Liver (tissue), 9 donors: Measurements from ENCODE around the gene EYA4. TPM values are rescaled to one million over a fixed set of nuclear protein-coding genes. Genes with fewer than 3 reads are reported as not detected.

Experiments used
- DNase-seq: peaks from one replicate; pipeline ENCODE4 v3.0.0-alpha.2; 2017; ENCODE audit warnings: low spot score
- H3K27ac ChIP-seq, 2 donors: one replicate each; pipeline ENCODE4 v1.7.0; 2013; ENCODE audit warnings: inconsistent platforms in 2 of 2, low read length in 2 of 2, control low read depth in 1 of 2, low read depth in 1 of 2, mild to moderate bottlenecking in 1 of 2
- H3K27me3 ChIP-seq, 4 donors: one replicate each; pipeline versions ENCODE4 v1.6.1 to v1.7.0; 2013; ENCODE audit warnings: low read length in 3 of 4, inconsistent platforms in 1 of 4, mild to moderate bottlenecking in 1 of 4, moderate library complexity in 1 of 4; ENCODE audit not compliant: control insufficient read depth in 4 of 4, insufficient read depth in 4 of 4
- H3K36me3 ChIP-seq, 4 donors: one replicate each; pipeline versions ENCODE4 v1.6.1 to v1.7.0; 2013; ENCODE audit warnings: low read length in 3 of 4, mild to moderate bottlenecking in 3 of 4, low read depth in 1 of 4, moderate library complexity in 1 of 4; ENCODE audit not compliant: control insufficient read depth in 4 of 4, insufficient read depth in 3 of 4
- H3K4me1 ChIP-seq, 4 donors: one replicate each; pipeline versions ENCODE4 v1.6.1 to v1.7.0; 2013; ENCODE audit warnings: low read length in 3 of 4, mild to moderate bottlenecking in 3 of 4, moderate library complexity in 1 of 4; ENCODE audit not compliant: control insufficient read depth in 4 of 4, insufficient read depth in 4 of 4
- H3K4me3 ChIP-seq, 3 donors: one replicate each; pipeline versions ENCODE4 v1.6.1 to v1.7.0; 2013; ENCODE audit warnings: low read length in 3 of 3, control low read depth in 1 of 3, low read depth in 1 of 3, mild to moderate bottlenecking in 1 of 3
- H3K9ac ChIP-seq, 2 donors: one replicate each; pipeline ENCODE4 v1.7.0; 2013; ENCODE audit warnings: low read length in 2 of 2, mild to moderate bottlenecking in 2 of 2, moderate library complexity in 2 of 2, control low read depth in 1 of 2, low read depth in 1 of 2
- H3K9me3 ChIP-seq, 4 donors: one replicate each; pipeline versions ENCODE4 v1.6.1 to v1.7.0; 2013; ENCODE audit warnings: low read length in 3 of 4; ENCODE audit not compliant: control insufficient read depth in 4 of 4
- ATF3 ChIP-seq: IDR thresholded peaks from 2 replicates; pipeline ENCODE4 v1.6.1; 2016; ENCODE audit warnings: antibody characterized with exemption
- CTCF ChIP-seq: fragments of 150-350 bp; IDR thresholded peaks from 2 replicates; pipeline ENCODE4 v1.5.1; 2017; ENCODE audit warnings: improper control_type of control experiment, low read depth, low read length; ENCODE audit not compliant: missing input control
- EGR1 ChIP-seq, 2 donors: IDR thresholded peaks; 2 replicates each; pipeline ENCODE4 v1.6.1; 2016 to 2018; ENCODE audit warnings: antibody characterized with exemption in 2 of 2, low read depth in 2 of 2
- FOXA1 ChIP-seq: IDR thresholded peaks from 2 replicates; pipeline ENCODE4 v1.6.1; 2016; ENCODE audit warnings: antibody characterized with exemption
- GABPA ChIP-seq, 2 donors: IDR thresholded peaks in 1 of 2; conservative IDR thresholded peaks in 1 of 2; 2 replicates each; pipeline ENCODE4 v1.6.1; 2016; ENCODE audit warnings: antibody characterized with exemption in 2 of 2, mild to moderate bottlenecking in 1 of 2, moderate library complexity in 1 of 2
- HNF4A ChIP-seq, 2 donors: conservative IDR thresholded peaks; 2 replicates each; pipeline ENCODE4 v1.6.1; 2016; ENCODE audit warnings: antibody characterized with exemption in 2 of 2, mild to moderate bottlenecking in 2 of 2
- HNF4G ChIP-seq: IDR thresholded peaks from 2 replicates; pipeline ENCODE4 v1.6.1; 2016; ENCODE audit warnings: antibody characterized with exemption
- JUND ChIP-seq, 2 donors: IDR thresholded peaks; 2 replicates each; pipeline ENCODE4 v1.6.1; 2016; ENCODE audit warnings: antibody characterized with exemption in 2 of 2
- MAX ChIP-seq: IDR thresholded peaks from 2 replicates; pipeline ENCODE4 v1.6.1; 2016; ENCODE audit warnings: antibody characterized with exemption
- NR2F2 ChIP-seq: IDR thresholded peaks from 2 replicates; pipeline ENCODE4 v1.6.1; 2016; ENCODE audit warnings: antibody characterized with exemption
- REST ChIP-seq: IDR thresholded peaks from 2 replicates; pipeline ENCODE4 v1.6.1; 2016; ENCODE audit warnings: antibody characterized with exemption, mild to moderate bottlenecking
- RXRA ChIP-seq, 2 donors: IDR thresholded peaks; 2 replicates each; pipeline ENCODE4 v1.6.1; 2017 to 2018; ENCODE audit warnings: antibody characterized with exemption in 2 of 2, mild to moderate bottlenecking in 1 of 2
- SP1 ChIP-seq: IDR thresholded peaks from 2 replicates; pipeline ENCODE4 v1.6.1; 2018; ENCODE audit warnings: antibody characterized with exemption, mild to moderate bottlenecking
- TAF1 ChIP-seq: conservative IDR thresholded peaks from 2 replicates; pipeline ENCODE4 v1.6.1; 2016; ENCODE audit warnings: antibody characterized with exemption, mild to moderate bottlenecking
- YY1 ChIP-seq: IDR thresholded peaks from 2 replicates; pipeline ENCODE4 v1.6.1; 2016; ENCODE audit warnings: antibody characterized with exemption, mild to moderate bottlenecking
- ZBTB33 ChIP-seq: IDR thresholded peaks from 2 replicates; pipeline ENCODE4 v1.6.1; 2016; ENCODE audit warnings: antibody characterized with exemption
- WGBS: extraction: QIAGEN DNeasy Blood & Tissue Kit; methylation state at CpG from one replicate; pipeline ENCODE4 v1.1.7; 2013; 5-methylcytosine and 5-hydroxymethylcytosine counted together
- polyA plus RNA-seq, 2 donors: library from polyadenylated mRNA; stranded (reverse) in 1 of 2; unstranded in 1 of 2; fragments of 200-250 nt in 1 of 2; fragments of >200 nt in 1 of 2; fragmentation: Nextera tagmentation in 1 of 2; extraction: Ambion mirVana in 1 of 2; gene quantifications; one replicate each; pipeline versions ENCODE4 v1.2.1 to v1.2.3, GENCODE V29; 2013 to 2015
- total RNA-seq, 2 donors: library from RNA; depleted of rRNA; stranded (reverse); fragments of >200 nt; gene quantifications; one replicate each; pipeline ENCODE4 v1.2.3, GENCODE V29; 2014
- donor health status: healthy.
- donor health status: healthy.
- donor health status: healthy.
- donor health status: healthy.
- donor health status: healthy.

The EYA4 gene
- total and polyA plus RNA-seq, 4 donors = 0.05 to 0.50 TPM; not detected in 2

- 70% methylated on average over 2 of the region's 2 CpGs for WGBS
- no peaks in the 10 kb centered on the region for H3K36me3 ChIP-seq
Observed at GRCh38 chr6:133399426-133399825, 158.3 kb downstream of the EYA4 start.

GRCh38 chr6:133404151-133404550, 163.0 kb downstream of the EYA4 start:
- no peak overlapping the region for H3K4me3 ChIP-seq
- DNase-seq = no peak
- no peaks in the 10 kb centered on the region for H3K27me3 ChIP-seq
- 64% methylated on average over 2 of the region's 2 CpGs for WGBS
- no peaks in the 10 kb centered on the region for H3K4me1 ChIP-seq
- H3K9me3 ChIP-seq = no peaks in the 10 kb centered on the region
- no peak overlapping the region for H3K9ac ChIP-seq
- H3K36me3 ChIP-seq = no peaks in the 10 kb centered on the region
- no peak for TF ChIP-seq ATF3
- TF ChIP-seq GABPA (IDR thresholded peaks at IDR 0.05 in 1 of 2, conservative IDR thresholded peaks at IDR 0.05 in 1 of 2) = no peak
- no peak for TF ChIP-seq SP1
- TF ChIP-seq JUND (IDR thresholded peaks at IDR 0.05) = no peak
- no peak for TF ChIP-seq YY1
- no peak for TF ChIP-seq TAF1
- TF ChIP-seq REST = no peak
- TF ChIP-seq ZBTB33 = no peak
- no peak for TF ChIP-seq RXRA (IDR thresholded peaks at IDR 0.05)
- TF ChIP-seq HNF4A (conservative IDR thresholded peaks at IDR 0.05) = no peak
- TF ChIP-seq CTCF = no peak
- TF ChIP-seq FOXA1 = no peak
- TF ChIP-seq HNF4G = no peak
- TF ChIP-seq NR2F2 = no peak
- H3K27ac ChIP-seq = no peak overlapping the region

More at GRCh38 chr6:133399426-133399825, 158.3 kb downstream of the EYA4 start:
- Histone ChIP-seq H3K4me1 (no peaks in the 10 kb centered on the region), H3K4me3 (no peak overlapping the region), H3K27me3 (no peaks in the 10 kb centered on the region), H3K9me3 (no peaks in the 10 kb centered on the region), H3K9ac (no peak overlapping the region), H3K27ac (no peak overlapping the region)
- no peak for TF ChIP-seq JUND (IDR thresholded peaks at IDR 0.05)
- no peak for TF ChIP-seq EGR1 (IDR thresholded peaks at IDR 0.05; ENCODE audit: low read depth in 2 of 2)
- TF ChIP-seq MAX = no peak
- no peak for TF ChIP-seq HNF4A (conservative IDR thresholded peaks at IDR 0.05)
- DNase-seq = no peak
